Measurements from ENCODE around the gene FBF1.

GRCh38 chr17:75872434-75873351, 68.1 kb downstream of the FBF1 start:
- TF ChIP-seq EZH2 (IDR thresholded peaks at IDR 0.05; ENCODE audit: borderline replicate concordance, low read depth, low read length, poor library complexity, severe bottlenecking) (no peak), CTCF (conservative IDR thresholded peaks at IDR 0.05; ENCODE audit: low read depth, low read length) (no peak)

All from A673 (cell line).